HG03469 (cell line): Measurements from ENCODE around the gene ARHGAP22.
"Not testable (repeated sequence)": the region's sequence is repeated elsewhere in the genome, so short reads cannot be mapped to it uniquely, and the experiment has no call there.

Experiments
- ATAC-seq: cut with Tn5 transposase; IDR thresholded peaks from one replicate; pipeline ENCODE4 v1.9.1; 2021; ENCODE audit warnings: mild to moderate bottlenecking, moderate library complexity, moderate number of reproducible peaks; ENCODE audit not compliant: unreplicated experiment

ARHGAP22 gene

GRCh38 chr10:48604991-48605508, at the start of gene ARHGAP22:
Gene ARHGAP22 (minus strand): TSS chr10:48605073. CDS start chr10:48604796, 277 bp downstream.
- ATAC-seq, result no peak

- no peak for ATAC-seq
Observed at GRCh38 chr10:48653944-48654698, 49.2 kb upstream of the ARHGAP22 start.

GRCh38 chr10:48653347-48653746, 48.5 kb upstream of the ARHGAP22 start:
- ATAC-seq, result no peak

- ATAC-seq, result no peak
Observed at GRCh38 chr10:48652344-48652743, 47.5 kb upstream of the ARHGAP22 start.

GRCh38 chr10:48651839-48652238, 47.0 kb upstream of the ARHGAP22 start:
- no peak for ATAC-seq

GRCh38 chr10:48651293-48651692, 46.4 kb upstream of the ARHGAP22 start:
- no peak for ATAC-seq

- ATAC-seq, result no peak
Observed at GRCh38 chr10:48649349-48649944, 44.6 kb upstream of the ARHGAP22 start.

DNA sequence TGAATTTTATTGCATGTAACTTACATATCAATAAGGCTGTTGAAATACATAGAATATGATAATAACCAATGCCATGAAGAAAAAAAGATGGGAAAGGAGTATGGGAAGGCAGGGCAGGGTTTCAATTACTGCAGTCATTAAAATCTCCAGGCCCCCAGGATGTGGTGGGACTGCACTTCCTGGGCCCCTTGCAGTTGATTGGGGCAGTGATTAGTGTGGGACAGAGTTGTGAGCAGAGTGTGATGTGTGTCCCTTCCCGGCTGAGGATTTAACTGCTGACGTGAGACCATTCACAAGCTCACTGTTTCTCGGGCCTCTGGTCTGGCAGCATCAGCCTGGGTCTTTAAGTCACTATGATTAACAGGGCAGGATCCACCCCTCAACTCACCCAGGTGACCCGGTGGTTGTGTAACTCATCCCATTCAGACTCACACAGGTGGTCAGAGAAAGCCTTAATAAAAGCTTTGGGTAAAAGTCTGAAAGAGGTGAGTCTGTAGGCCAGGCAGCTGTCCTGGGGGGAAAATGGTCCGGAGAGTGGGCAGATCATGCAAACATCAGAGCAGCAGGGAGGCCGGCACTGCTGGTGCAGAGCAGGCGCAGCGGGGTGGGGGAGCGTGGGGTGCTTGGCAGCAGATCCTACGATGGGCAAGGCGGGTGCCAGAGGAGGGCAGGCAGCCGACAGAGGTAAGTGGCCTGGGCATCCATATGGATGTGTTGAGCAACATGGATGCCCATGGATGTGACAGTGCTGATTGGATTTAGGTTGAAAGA, 43.5 kb upstream of the ARHGAP22 start:
- ATAC-seq, result no peak

GRCh38 chr10:48647073-48647472, 42.2 kb upstream of the ARHGAP22 start:
- ATAC-seq, result not testable (repeated sequence)

GRCh38 chr10:48645600-48645999, 40.7 kb upstream of the ARHGAP22 start:
- no peak for ATAC-seq

DNA sequence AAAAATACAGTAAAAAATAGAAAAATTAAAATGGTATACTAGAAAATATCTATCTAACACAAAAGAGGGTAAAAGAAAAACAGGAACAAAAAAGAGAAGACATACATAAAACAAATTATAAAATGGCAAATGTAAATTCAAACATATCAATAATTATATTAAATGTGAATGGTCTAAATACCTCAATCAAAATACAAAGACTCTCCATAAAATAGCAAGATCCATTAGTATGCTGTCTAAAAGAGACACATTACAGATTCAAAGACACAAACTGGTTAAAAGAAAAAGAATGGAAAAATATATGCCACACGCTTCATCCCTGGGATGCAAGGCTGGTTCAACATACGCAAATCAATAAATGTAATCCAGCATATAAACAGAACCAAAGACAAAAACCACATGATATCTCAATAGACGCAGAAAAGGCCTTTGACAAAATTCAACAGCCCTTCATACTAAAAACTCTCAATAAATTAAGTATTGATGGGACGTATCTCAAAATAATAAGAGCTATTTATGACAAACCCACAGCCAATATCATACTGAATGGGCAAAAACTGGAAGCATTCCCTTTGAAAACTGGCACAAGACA, 36.3 kb upstream of the ARHGAP22 start:
- not testable (repeated sequence) for ATAC-seq

GRCh38 chr10:48640326-48640725, 35.5 kb upstream of the ARHGAP22 start:
- ATAC-seq, result no peak

GRCh38 chr10:48639632-48640031, 34.8 kb upstream of the ARHGAP22 start:
- ATAC-seq, result no peak

DNA sequence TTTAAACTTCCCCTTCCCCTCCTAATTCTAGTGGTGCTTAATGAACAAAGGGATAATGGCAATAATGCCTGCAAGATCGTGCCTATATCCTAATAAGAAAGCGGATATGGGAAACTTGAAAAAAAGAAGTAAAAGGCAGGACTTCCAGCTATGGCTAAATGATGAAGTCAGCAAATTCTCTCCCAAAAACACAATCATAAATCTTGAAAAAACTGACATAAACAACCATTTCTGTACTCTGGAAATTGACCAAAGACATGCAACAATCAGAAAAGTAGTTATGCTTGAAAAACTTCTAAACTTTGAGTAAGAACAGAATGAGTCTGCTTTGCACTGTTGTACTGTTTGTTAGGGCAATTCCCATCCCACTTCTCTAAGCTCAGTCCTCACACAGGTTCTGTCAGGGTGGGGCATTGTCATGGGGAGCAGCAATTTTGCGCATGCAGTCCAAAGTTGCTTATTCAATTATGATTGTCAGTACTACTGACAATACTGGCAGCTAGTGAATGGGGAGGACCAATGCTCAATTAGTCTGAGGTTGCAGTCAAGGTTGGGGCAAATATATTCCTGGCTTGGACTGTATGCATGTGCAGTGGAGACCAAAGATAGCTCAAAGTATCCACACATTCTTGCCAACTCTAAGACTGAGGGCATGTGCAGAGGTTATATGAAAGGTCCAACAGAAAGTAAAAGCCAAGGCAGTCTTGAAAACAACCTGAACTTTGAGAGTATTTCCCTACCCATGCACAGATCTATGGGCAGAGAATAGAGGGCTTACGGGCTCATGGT, 34.1 kb upstream of the ARHGAP22 start:
- no peak for ATAC-seq

- no peak for ATAC-seq
Observed at GRCh38 chr10:48638158-48638557, 33.3 kb upstream of the ARHGAP22 start.

- no peak for ATAC-seq
Observed at GRCh38 chr10:48636901-48637300, 32.0 kb upstream of the ARHGAP22 start.

GRCh38 chr10:48636231-48636630, 31.4 kb upstream of the ARHGAP22 start:
- ATAC-seq, result no peak

- ATAC-seq, result no peak
Observed at GRCh38 chr10:48634984-48635557, 30.2 kb upstream of the ARHGAP22 start.

- peak; percentile 71 for ATAC-seq
Observed at GRCh38 chr10:48634198-48634983, 29.5 kb upstream of the ARHGAP22 start.
